ENCODE results near the gene MCF2L. TPM values are rescaled to one million over a fixed set of nuclear protein-coding genes. Genes with fewer than 3 reads are reported as not detected.

MCF2L gene
- total RNA-seq, 1 experiment from 2014 or later: 21.3 TPM

GRCh38 chr13:113014752-113015745, 46.0 kb downstream of the MCF2L start:
- no peaks in the 10 kb centered on the region for H3K27me3 ChIP-seq (ENCODE audit: control insufficient read depth, insufficient read depth, low read length)
- no peak overlapping the region for H3K4me3 ChIP-seq (ENCODE audit: insufficient read depth, low read depth, low read length)
- H3K36me3 ChIP-seq (replicated peaks; ENCODE audit: control insufficient read depth, insufficient read depth, low read length): no peaks in the 10 kb centered on the region
- no peak for DNase-seq

GRCh38 chr13:113015826-113016525, 47.0 kb downstream of the MCF2L start:
- no peaks in the 10 kb centered on the region for H3K27me3 ChIP-seq (ENCODE audit: control insufficient read depth, insufficient read depth, low read length)
- no peak for DNase-seq
- no peaks in the 10 kb centered on the region for H3K36me3 ChIP-seq (replicated peaks; ENCODE audit: control insufficient read depth, insufficient read depth, low read length)
- H3K4me3 ChIP-seq (ENCODE audit: insufficient read depth, low read depth, low read length): no peak overlapping the region

GRCh38 chr13:113016526-113017295, 47.7 kb downstream of the MCF2L start:
- no peak for DNase-seq
- no peaks in the 10 kb centered on the region for H3K36me3 ChIP-seq (replicated peaks; ENCODE audit: control insufficient read depth, insufficient read depth, low read length)
- H3K4me3 ChIP-seq (ENCODE audit: insufficient read depth, low read depth, low read length): no peak overlapping the region
- no peaks in the 10 kb centered on the region for H3K27me3 ChIP-seq (ENCODE audit: control insufficient read depth, insufficient read depth, low read length)

GRCh38 chr13:113017506-113018215, 48.6 kb downstream of the MCF2L start:
- no peak for DNase-seq
- no peak overlapping the region for H3K4me3 ChIP-seq (ENCODE audit: insufficient read depth, low read depth, low read length)
- H3K27me3 ChIP-seq (ENCODE audit: control insufficient read depth, insufficient read depth, low read length): no peaks in the 10 kb centered on the region
- H3K36me3 ChIP-seq (replicated peaks; ENCODE audit: control insufficient read depth, insufficient read depth, low read length): no peaks in the 10 kb centered on the region

- H3K4me3 ChIP-seq (ENCODE audit: insufficient read depth, low read depth, low read length): no peak overlapping the region
- H3K36me3 ChIP-seq (replicated peaks; ENCODE audit: control insufficient read depth, insufficient read depth, low read length): no peaks in the 10 kb centered on the region
- no peak for DNase-seq
- no peaks in the 10 kb centered on the region for H3K27me3 ChIP-seq (ENCODE audit: control insufficient read depth, insufficient read depth, low read length)
Observed at GRCh38 chr13:113018676-113019465, 49.9 kb downstream of the MCF2L start.

- DNase-seq: no peak
- no peaks in the 10 kb centered on the region for H3K27me3 ChIP-seq (ENCODE audit: control insufficient read depth, insufficient read depth, low read length)
- no peaks in the 10 kb centered on the region for H3K36me3 ChIP-seq (replicated peaks; ENCODE audit: control insufficient read depth, insufficient read depth, low read length)
- no peak overlapping the region for H3K4me3 ChIP-seq (ENCODE audit: insufficient read depth, low read depth, low read length)
Observed at GRCh38 chr13:113020323-113021080, 51.5 kb downstream of the MCF2L start.

GRCh38 chr13:113021391-113021790, 52.4 kb downstream of the MCF2L start:
- DNase-seq: no peak
- Histone ChIP-seq H3K36me3 (replicated peaks; ENCODE audit: control insufficient read depth, insufficient read depth, low read length) (no peaks in the 10 kb centered on the region), H3K27me3 (ENCODE audit: control insufficient read depth, insufficient read depth, low read length) (no peaks in the 10 kb centered on the region), H3K4me3 (ENCODE audit: insufficient read depth, low read depth, low read length) (no peak overlapping the region)

- Histone ChIP-seq H3K4me3 (ENCODE audit: insufficient read depth, low read depth, low read length) (no peak overlapping the region), H3K36me3 (replicated peaks; ENCODE audit: control insufficient read depth, insufficient read depth, low read length) (no peaks in the 10 kb centered on the region), H3K27me3 (ENCODE audit: control insufficient read depth, insufficient read depth, low read length) (no peaks in the 10 kb centered on the region)
- no peak for DNase-seq
Observed at GRCh38 chr13:113021811-113022210, 52.8 kb downstream of the MCF2L start.

- no peak overlapping the region for H3K4me3 ChIP-seq (ENCODE audit: insufficient read depth, low read depth, low read length)
- H3K36me3 ChIP-seq (replicated peaks; ENCODE audit: control insufficient read depth, insufficient read depth, low read length): no peaks in the 10 kb centered on the region
- peak; percentile 78 for DNase-seq
- H3K27me3 ChIP-seq (ENCODE audit: control insufficient read depth, insufficient read depth, low read length): no peaks in the 10 kb centered on the region
Observed at GRCh38 chr13:113022391-113022744, 53.4 kb downstream of the MCF2L start.

GRCh38 chr13:113022745-113023574, 53.9 kb downstream of the MCF2L start:
- Histone ChIP-seq H3K27me3 (ENCODE audit: control insufficient read depth, insufficient read depth, low read length) (no peaks in the 10 kb centered on the region), H3K4me3 (ENCODE audit: insufficient read depth, low read depth, low read length) (no peak overlapping the region), H3K36me3 (replicated peaks; ENCODE audit: control insufficient read depth, insufficient read depth, low read length) (no peaks in the 10 kb centered on the region)
- peak; percentile 85 for DNase-seq

- no peak overlapping the region for H3K4me3 ChIP-seq (ENCODE audit: insufficient read depth, low read depth, low read length)
- H3K27me3 ChIP-seq (ENCODE audit: control insufficient read depth, insufficient read depth, low read length): no peaks in the 10 kb centered on the region
- DNase-seq: no peak
- no peaks in the 10 kb centered on the region for H3K36me3 ChIP-seq (replicated peaks; ENCODE audit: control insufficient read depth, insufficient read depth, low read length)
Observed at GRCh38 chr13:113023694-113024430, 54.8 kb downstream of the MCF2L start.

- Histone ChIP-seq H3K36me3 (replicated peaks; ENCODE audit: control insufficient read depth, insufficient read depth, low read length) (no peaks in the 10 kb centered on the region), H3K4me3 (ENCODE audit: insufficient read depth, low read depth, low read length) (no peak overlapping the region)
- DNase-seq: no peak
Observed at GRCh38 chr13:113024466-113024865, 55.5 kb downstream of the MCF2L start.

More at GRCh38 chr13:113024466-113024865, 55.5 kb downstream of the MCF2L start:
- H3K27me3 ChIP-seq (ENCODE audit: control insufficient read depth, insufficient read depth, low read length): no peaks in the 10 kb centered on the region
